Adrenal gland (tissue), 5 donors: ENCODE measurements around the gene NFIC.

Experiments
- CTCF ChIP-seq, 6 experiments: fragments of 450-650 bp in 4 of 6; fragments of 200-600 bp in 2 of 6; sonication (generic) in 1 of 6; IDR thresholded peaks; 1 replicate in 5 of 6; 2 replicates in 1 of 6; pipeline versions ENCODE4 v1.5.1 to v1.8.0; 2016 to 2021; ENCODE audit warnings: antibody characterized with exemption in 6 of 6, mild to moderate bottlenecking in 2 of 6, moderate library complexity in 1 of 6
- POLR2A ChIP-seq, 2 donors: fragments of 450-650 bp; IDR thresholded peaks; one replicate each; pipeline ENCODE4 v1.6.1; 2017; ENCODE audit warnings: antibody characterized with exemption in 2 of 2, mild to moderate bottlenecking in 2 of 2, moderate library complexity in 1 of 2
- donor health status: DM: no; HTN: no; CAD: no.

DNA sequence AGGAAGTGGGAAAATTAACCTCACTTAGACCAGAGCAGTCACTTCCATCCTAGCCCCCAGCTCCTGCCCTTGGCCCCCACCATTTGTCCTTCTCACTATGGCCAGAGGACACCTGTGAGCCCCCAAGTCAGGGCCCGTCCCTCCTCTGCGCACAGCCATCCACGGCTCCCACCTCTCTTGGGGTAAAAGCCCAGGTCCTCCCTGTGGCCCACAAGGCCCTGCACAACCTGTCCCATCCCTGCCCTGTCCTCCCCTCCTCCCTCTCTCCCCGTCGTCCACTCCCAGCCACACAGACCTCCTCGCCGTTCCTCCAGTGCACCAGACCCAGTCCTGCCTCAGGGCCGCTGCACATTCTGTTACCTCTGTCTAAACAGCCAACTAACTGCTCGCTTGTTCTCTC lies 60.0 kb downstream of the NFIC start:
- TF ChIP-seq CTCF (IDR thresholded peaks at IDR 0.05) (no peak), POLR2A (IDR thresholded peaks at IDR 0.05) (no peak)
